ENCODE results near the gene TMEM242. TPM values are rescaled to one million over a fixed set of nuclear protein-coding genes. Genes with fewer than 3 reads are reported as not detected.

Gene TMEM242
- total and polyA plus RNA-seq, 2 of the 4 experiments (the other 2 are of a cell fraction): 2.3 to 4.6 TPM

GRCh38 chr6:157266274-157267101, 56.8 kb downstream of the TMEM242 start:
- no peak overlapping the region for H2BK15ac ChIP-seq (ENCODE audit: low read depth, low read length)
- ChIA-PET POLR2A (ENCODE audit: unreplicated experiment) (no interaction called here), CTCF (no interaction called here)
- H2BK120ac ChIP-seq (ENCODE audit: low read depth, low read length): no peak overlapping the region
- no peaks in the 10 kb centered on the region for H3K79me1 ChIP-seq (ENCODE audit: low read depth in 1 of 2, low read length in 2 of 2)
- no peak overlapping the region for H3K23ac ChIP-seq (ENCODE audit: low read depth, low read length)
- no peak overlapping the region for H4K8ac ChIP-seq (ENCODE audit: low read depth in 2 of 2, low read length in 2 of 2)
- WGBS, 2 experiments (ENCODE audit: extremely low coverage in 2 of 2, insufficient read length in 1 of 2): 65% methylated on average over 3 of the region's 20 CpGs; no CpG with 5 or more reads in 1 of the 2 experiments
- no peaks in the 10 kb centered on the region for H3K36me3 ChIP-seq (ENCODE audit: control insufficient read depth, insufficient read depth, low read length)
- no peak overlapping the region for H3K56ac ChIP-seq (ENCODE audit: extremely low read depth, insufficient read depth, low read length)
- no peak for ATAC-seq (ENCODE audit: low read depth)
- H2BK20ac ChIP-seq (ENCODE audit: low read depth, low read length): no peak overlapping the region
- H2BK5ac ChIP-seq (ENCODE audit: low read depth, low read length, poor library complexity, severe bottlenecking): peak overlapping the region; percentile 63
- dilution Hi-C loops (cut with HindIII; ENCODE audit: low sequenced_read_pairs, unreplicated experiment) (no loop called here), intact Hi-C loops (cut with micrococcal nuclease) (no loop called here), in situ Hi-C loops (cut with MboI; ENCODE audit: low sequenced_read_pairs) (no loop called here)
- H3K9ac ChIP-seq (ENCODE audit: low read depth, low read length): no peak overlapping the region
- H4K5ac ChIP-seq (ENCODE audit: low read depth, low read length): no peak overlapping the region
- H3K4ac ChIP-seq (ENCODE audit: low read depth, low read length): no peak overlapping the region
- H3K14ac ChIP-seq (replicated peaks; ENCODE audit: low read depth, low read length): no peak overlapping the region
- H3K18ac ChIP-seq (ENCODE audit: low read depth, low read length): no peak overlapping the region
- peaks cover 3% of the 10 kb centered on the region; the same call in 1 of the 2 replicates for H3K9me1 ChIP-seq (ENCODE audit: insufficient read depth, low read length)
- no peak overlapping the region for H2AFZ ChIP-seq (replicated peaks; ENCODE audit: low read length, poor library complexity)
- H4K20me1 ChIP-seq (ENCODE audit: insufficient read depth, low read length): no peaks in the 10 kb centered on the region
- no peak for TF ChIP-seq CEBPB (IDR thresholded peaks at IDR 0.05; ENCODE audit: low read depth, low read length)
- TF ChIP-seq USF2 (IDR thresholded peaks at IDR 0.05; ENCODE audit: low read depth, low read length): no peak
- TF ChIP-seq CHD1 (IDR thresholded peaks at IDR 0.05; ENCODE audit: low read depth, low read length): no peak
- TF ChIP-seq BHLHE40 (IDR thresholded peaks at IDR 0.05; ENCODE audit: low read depth, low read length): no peak
- TF ChIP-seq CTCF (conservative IDR thresholded peaks at IDR 0.05; ENCODE audit: low read depth, low read length): no peak
- no peak for TF ChIP-seq ELK1 (IDR thresholded peaks at IDR 0.05; ENCODE audit: borderline replicate concordance, low read depth, low read length)
- TF ChIP-seq MAFK (IDR thresholded peaks at IDR 0.05; ENCODE audit: low read depth, low read length): no peak
- no peak for TF ChIP-seq RFX5 (IDR thresholded peaks at IDR 0.05; ENCODE audit: low read depth, low read length)
- no peak overlapping the region for H3K4me3 ChIP-seq (ENCODE audit: insufficient read depth, low read depth, low read length)
- no peak for DNase-seq
- no TSS peak for BruUV-seq (replicated peaks)
- H3K9me3 ChIP-seq (ENCODE audit: control insufficient read depth, insufficient read depth, low read length): no peaks in the 10 kb centered on the region
- no peak overlapping the region for H3K27ac ChIP-seq (ENCODE audit: insufficient read depth, low read length)
- H3K27me3 ChIP-seq (ENCODE audit: control insufficient read depth, insufficient read depth, low read length): peaks cover 8% of the 10 kb centered on the region; the same call in 1 of the 2 replicates
- no peak overlapping the region for H3K4me2 ChIP-seq (ENCODE audit: low read depth, low read length)
- no peak overlapping the region for H2AK5ac ChIP-seq (ENCODE audit: low read depth, low read length)
- peaks cover 6% of the 10 kb centered on the region for H3K4me1 ChIP-seq (ENCODE audit: control insufficient read depth, insufficient read depth, low read length)
- no peak overlapping the region for H4K91ac ChIP-seq (ENCODE audit: insufficient read depth, low read depth, low read length)
- H2AK9ac ChIP-seq (replicated peaks; ENCODE audit: low read depth, low read length, poor library complexity): no peak overlapping the region
